ENCODE results near the gene LRBA.

LRBA gene

GRCh38 chr4:150315175-150315574, 699.9 kb downstream of the LRBA start:
- no peak for DNase-seq (ENCODE audit: extremely low read depth in 1 of 2, low read depth in 1 of 2)

DNA sequence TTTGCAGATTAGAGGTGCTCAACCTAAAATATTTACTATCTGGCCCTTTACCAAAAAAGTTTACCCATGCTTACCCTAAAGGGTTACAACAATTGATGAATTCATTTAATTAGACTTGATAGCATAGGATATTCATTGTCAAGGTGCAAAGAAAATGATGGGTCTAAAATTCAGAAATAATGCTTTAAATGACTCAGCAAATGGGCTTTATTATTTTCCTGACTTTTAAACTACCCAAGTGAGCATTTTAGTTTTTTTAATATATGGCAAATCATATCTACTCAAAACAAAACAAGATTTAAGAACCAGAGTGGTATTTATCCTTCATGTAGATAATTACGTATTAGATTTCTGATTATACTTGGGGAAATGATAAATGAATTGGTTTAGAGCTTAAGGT, 701.1 kb downstream of the LRBA start:
- no peak for DNase-seq (ENCODE audit: extremely low read depth in 1 of 2, low read depth in 1 of 2)

- DNase-seq (ENCODE audit: extremely low read depth in 1 of 2, low read depth in 1 of 2): no peak
These were observed 704.8 kb downstream of the LRBA start for GRCh38 chr4:150310159-150310895.

DNA sequence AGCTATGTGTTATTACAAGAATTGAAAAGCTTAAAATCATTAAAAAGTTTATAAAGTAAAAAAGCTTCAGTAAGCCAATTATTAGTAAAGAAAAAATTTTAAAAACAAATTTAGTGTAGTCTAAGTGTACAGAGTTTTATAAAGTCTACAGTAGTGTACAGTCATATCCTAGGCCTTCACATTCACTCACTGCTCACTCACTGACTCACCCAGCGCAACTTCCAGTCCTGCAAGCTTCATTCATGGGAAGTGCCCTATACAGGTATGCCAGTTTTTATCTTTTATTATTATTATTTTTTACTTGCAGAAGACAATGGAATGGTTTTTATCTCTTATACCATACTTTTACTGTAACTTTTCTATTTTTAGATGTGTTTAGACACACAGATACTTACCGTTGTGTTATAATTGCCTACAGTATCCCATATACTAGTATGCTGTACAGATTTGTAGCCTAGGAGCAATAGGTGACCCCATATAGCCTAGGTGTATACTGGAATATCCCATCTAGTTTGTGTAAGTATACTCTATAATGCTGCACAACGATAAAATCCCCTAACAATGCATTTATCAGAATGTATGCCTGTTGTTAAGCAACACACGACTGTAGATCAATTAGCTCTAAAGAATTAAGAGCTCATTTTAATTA, 706.1 kb downstream of the LRBA start:
- no peak for DNase-seq (ENCODE audit: extremely low read depth in 1 of 2, low read depth in 1 of 2)

GRCh38 chr4:150306719-150307118, 708.4 kb downstream of the LRBA start:
- DNase-seq (ENCODE audit: extremely low read depth in 1 of 2, low read depth in 1 of 2): no peak

DNA sequence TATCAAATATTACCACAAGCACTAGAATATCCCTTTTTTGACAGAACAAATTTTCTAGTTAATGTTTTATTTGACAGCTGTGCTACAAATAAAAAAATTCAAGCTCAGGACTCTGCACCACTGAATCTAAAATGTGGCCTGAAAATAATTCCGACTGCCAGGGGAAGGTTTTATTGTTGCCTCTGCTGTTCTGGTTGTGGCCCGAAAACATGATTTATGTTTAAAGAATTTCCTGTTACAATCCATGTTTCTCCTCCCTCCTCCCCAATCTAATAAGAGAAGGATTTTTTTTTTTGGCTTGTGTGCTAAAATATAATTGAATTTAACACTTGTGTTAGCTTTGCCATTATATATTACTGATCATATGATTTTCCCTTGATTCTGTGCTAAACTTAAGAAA, 709.1 kb downstream of the LRBA start:
- DNase-seq (ENCODE audit: extremely low read depth in 1 of 2, low read depth in 1 of 2): no peak

DNA sequence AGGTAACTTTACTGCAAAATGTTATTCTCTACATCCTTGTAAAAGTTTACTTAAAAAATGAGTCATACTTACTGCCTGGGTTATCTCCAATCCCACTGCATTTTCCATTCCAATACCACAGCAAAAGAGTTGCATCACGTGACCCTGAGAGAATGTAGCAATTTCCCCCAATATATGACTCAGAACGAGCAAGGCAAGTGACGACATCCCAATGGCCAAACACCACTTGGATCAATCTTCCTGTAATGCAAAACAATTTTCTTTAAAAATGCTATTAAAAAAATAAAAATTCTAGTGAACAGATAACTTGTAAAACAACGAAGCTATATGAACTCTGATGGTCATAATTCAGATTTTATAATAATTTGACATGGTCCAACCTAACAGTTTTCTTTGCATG, 712.5 kb downstream of the LRBA start:
- no peak for DNase-seq (ENCODE audit: extremely low read depth in 1 of 2, low read depth in 1 of 2)

DNA sequence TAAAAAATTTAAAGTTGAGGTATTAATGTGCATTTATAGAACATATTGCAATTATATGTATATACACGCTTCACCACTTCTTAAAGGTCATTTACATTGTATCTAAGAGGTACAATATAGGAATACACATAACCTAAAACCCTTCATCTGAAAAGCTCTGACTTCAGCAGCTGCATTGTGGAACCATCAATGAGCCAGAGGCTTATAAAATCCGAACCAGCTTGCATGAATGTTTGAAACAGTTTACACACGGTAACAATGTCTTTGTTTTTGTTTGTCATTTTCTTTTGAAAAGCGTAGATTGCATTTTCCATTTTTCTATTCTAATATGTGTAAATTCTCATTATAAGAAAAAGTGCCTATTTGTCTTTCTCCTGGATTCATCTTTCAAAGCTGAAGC, 715.3 kb downstream of the LRBA start:
- DNase-seq (ENCODE audit: extremely low read depth in 1 of 2, low read depth in 1 of 2): no peak

DNA sequence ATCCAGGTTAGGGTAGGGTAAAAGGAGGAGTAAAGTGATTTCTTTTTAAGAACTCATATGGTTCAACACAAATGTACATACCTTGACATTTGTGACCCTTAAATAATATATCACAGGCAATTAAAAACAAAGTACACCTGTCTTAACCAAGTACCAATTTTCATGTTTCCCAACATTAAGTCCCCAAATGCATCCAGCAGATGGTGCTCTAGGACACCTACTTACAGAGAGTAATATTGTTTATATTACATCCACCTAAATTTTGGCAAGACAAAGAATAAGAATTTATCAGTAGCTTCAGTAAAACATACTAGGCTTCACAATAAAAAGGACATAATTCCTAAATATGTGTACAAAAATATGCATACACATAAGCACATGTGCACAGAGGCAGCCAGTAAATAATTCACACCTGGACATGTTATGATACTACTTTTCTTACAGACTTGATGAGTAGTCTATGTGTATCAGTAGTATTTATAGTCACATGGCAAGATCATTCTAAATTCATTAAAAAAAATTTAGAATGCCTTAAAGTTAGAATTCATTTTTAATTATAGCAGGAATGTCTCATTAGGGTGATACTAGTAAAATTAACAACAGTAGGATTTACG, 717.1 kb downstream of the LRBA start:
- DNase-seq (ENCODE audit: extremely low read depth in 1 of 2, low read depth in 1 of 2): no peak

- DNase-seq (ENCODE audit: extremely low read depth in 1 of 2, low read depth in 1 of 2): no peak
These were observed 725.2 kb downstream of the LRBA start for GRCh38 chr4:150289881-150290280.

- no peak for DNase-seq (ENCODE audit: extremely low read depth in 1 of 2, low read depth in 1 of 2)
These were observed 725.9 kb downstream of the LRBA start for GRCh38 chr4:150289198-150289597.

GRCh38 chr4:150286656-150287055, 728.4 kb downstream of the LRBA start:
- DNase-seq (ENCODE audit: extremely low read depth in 1 of 2, low read depth in 1 of 2): no peak

DNA sequence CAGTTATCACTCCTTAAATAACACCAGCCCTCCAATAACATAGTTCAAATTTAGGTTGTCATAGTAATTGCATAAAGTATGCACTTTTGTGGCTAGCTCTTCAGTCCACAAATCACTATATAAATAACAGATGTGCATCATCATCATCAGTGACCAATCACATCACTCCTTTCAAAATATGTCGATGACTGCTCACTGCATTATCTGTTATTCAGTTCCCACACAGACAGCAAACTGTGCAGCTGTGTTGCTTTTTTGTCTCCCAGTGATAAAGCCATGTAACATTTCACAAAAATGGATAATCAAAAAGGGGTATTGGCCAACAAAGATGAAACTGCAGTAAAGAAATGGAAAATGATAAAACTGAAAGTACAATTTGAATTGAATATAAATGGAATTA, 731.4 kb downstream of the LRBA start:
- no peak for DNase-seq (ENCODE audit: extremely low read depth in 1 of 2, low read depth in 1 of 2)

DNA sequence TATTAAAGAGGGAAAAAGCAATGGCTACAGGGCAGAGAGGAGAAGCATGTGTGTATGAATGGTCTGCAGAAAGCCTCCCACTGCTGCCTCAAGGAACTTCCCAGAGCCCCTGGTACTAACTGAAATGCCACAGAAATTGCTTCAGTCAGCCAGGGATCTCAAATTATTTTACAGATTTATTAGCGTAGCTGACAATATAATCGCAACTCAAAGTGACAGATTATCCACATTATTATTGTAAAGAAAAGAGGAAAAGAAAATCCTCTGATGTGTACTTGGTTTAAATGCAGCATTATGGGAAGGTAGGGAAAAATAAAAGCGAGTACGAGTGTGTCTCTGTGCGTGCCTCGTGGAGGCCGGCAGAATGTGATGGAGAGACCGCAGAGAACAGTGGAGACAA, 734.1 kb downstream of the LRBA start:
- DNase-seq (ENCODE audit: extremely low read depth in 1 of 2, low read depth in 1 of 2): no peak

DNA sequence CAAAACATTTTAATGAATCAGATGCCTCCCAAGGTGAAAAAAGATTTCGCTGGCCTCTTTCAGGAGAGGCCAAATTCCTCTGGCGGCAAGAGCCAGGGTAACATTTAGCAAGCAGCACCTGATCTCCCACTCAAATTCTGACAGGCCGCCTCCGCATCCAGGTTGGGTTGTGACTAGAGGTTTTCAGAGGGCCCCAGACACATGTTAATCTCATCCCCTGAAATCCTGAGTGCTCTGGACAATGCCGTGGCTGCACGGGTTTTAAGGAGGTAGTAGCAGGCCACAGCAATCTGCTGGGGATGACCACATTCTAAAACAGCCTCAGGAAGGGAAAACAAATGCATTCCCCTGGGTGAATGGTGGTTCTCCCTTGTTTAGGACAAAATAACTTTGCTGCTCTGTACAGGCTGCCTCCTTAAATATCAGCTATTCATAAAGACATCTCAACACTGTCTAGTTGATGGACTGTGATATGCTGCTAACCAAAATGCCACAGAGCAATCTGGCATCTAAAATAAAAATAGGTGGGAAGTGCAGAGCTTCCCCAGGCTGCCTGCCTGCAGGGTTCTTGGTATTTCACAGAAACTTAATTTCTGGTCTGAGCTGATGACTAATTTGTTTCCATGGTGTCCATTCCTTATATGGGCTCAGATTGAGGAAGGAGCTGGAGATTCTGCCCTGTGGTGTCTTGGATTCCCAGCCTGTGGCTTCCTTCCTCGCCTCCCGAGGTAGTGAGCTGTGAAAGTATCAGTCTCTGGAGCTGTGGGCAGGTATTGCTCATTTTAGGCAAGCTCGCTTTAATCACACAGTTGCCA, 734.8 kb downstream of the LRBA start:
- DNase-seq (ENCODE audit: extremely low read depth in 1 of 2, low read depth in 1 of 2): no peak

GRCh38 chr4:150278206-150278605, 736.9 kb downstream of the LRBA start:
- no peak for DNase-seq (ENCODE audit: extremely low read depth in 1 of 2, low read depth in 1 of 2)

DNA sequence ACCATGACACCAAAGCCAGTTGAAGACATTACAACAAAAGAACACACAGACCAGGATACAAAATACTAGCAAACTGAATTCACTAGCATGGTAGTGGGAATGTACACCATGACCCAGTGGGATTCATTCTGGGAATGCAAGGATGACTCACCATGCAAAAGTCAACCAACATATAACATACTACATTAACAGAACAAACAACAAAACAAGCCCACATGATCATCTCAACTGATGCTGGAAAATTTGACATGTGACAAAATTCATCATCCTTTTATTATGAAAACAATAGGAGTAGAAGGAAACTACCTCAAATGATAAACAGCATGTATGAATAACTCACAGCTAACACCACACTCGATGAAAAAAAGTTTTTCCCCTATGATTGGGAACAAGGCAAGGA, 746.6 kb downstream of the LRBA start:
- DNase-seq (ENCODE audit: extremely low read depth in 1 of 2, low read depth in 1 of 2): no peak

DNA sequence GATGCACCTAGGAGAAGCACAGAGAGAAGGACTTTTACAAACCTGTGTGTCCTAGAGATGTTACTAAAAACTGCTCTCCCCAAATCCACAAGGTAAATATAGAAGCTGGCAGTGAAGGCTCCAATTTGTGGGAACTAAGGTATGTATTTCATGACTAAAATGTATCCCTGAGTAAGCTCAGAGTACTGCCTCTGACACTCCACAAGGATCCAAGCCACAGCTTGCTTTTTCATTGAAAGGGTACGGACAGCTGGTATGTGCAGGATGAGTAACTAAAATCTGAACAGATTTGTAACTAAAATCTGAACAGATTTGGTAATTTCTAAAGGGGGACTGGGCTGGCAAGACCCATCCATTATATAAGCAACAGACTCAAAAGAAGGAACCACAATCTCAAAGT, 749.3 kb downstream of the LRBA start:
- no peak for DNase-seq (ENCODE audit: extremely low read depth in 1 of 2, low read depth in 1 of 2)

DNA sequence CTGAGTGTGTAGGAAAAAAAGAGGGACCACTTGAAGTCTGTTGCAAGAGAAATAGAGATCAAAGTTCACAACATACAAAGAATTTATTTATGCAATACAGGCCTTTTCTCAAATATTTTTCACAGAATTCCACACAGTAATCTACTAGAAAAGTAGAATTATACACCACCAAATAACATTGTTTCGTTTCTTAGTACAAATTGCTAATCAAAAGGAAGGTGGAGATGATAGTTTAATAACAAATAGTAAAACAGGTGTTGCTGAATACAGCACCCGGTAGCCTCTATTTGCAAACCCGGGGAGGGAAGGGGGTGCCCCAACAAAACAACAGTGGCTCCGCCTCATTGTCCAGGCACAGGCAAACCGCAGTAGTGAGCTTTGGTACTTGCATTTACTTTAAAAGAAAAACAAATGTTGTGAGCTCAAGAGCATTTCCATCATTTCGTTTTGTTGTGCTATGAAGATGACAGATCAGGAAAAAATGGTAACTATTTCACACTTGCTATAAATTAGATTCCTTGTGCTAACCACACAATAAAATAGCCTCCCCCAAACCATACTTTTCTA, 750.4 kb downstream of the LRBA start:
- no peak for DNase-seq (ENCODE audit: extremely low read depth in 1 of 2, low read depth in 1 of 2)

- DNase-seq (ENCODE audit: extremely low read depth in 1 of 2, low read depth in 1 of 2): no peak
These were observed 752.5 kb downstream of the LRBA start for GRCh38 chr4:150262611-150263010.

DNA sequence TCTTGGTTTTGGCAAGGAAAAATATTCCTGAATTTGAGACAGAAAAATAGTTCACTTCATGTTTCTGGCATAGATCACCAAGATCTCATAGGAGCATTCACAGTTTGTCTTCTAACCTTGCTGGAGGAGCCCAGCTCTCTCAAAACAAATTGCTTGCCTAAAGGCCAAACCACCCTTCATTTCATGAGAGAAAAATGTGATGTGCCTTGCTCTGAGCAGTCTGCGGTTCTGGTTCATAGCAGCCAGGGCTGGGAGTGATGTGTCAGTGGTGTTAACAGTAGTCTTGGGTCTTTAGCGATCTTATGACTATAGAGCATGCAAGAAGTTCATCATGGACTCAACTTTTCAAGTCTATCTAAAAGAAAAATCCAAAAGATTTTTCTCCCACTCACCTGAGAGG, 753.5 kb downstream of the LRBA start:
- DNase-seq (ENCODE audit: extremely low read depth in 1 of 2, low read depth in 1 of 2): no peak
